Liver (tissue), 3 donors: ENCODE data around the gene APBA2.

Experiments
- EGR1 ChIP-seq, 2 donors: IDR thresholded peaks; 2 replicates each; pipeline ENCODE4 v1.6.1; 2016 to 2018; ENCODE audit warnings: antibody characterized with exemption in 2 of 2, low read depth in 2 of 2
- FOXA1 ChIP-seq: IDR thresholded peaks from 2 replicates; pipeline ENCODE4 v1.6.1; 2016; ENCODE audit warnings: antibody characterized with exemption
- GABPA ChIP-seq, 2 donors: IDR thresholded peaks in 1 of 2; conservative IDR thresholded peaks in 1 of 2; 2 replicates each; pipeline ENCODE4 v1.6.1; 2016; ENCODE audit warnings: antibody characterized with exemption in 2 of 2, mild to moderate bottlenecking in 1 of 2, moderate library complexity in 1 of 2
- HNF4G ChIP-seq: IDR thresholded peaks from 2 replicates; pipeline ENCODE4 v1.6.1; 2016; ENCODE audit warnings: antibody characterized with exemption
- MAX ChIP-seq: IDR thresholded peaks from 2 replicates; pipeline ENCODE4 v1.6.1; 2016; ENCODE audit warnings: antibody characterized with exemption
- RAD21 ChIP-seq, 2 donors: IDR thresholded peaks; 2 replicates each; pipeline ENCODE4 v1.6.1; 2016; ENCODE audit warnings: antibody characterized with exemption in 2 of 2, mild to moderate bottlenecking in 2 of 2
- SP1 ChIP-seq: IDR thresholded peaks from 2 replicates; pipeline ENCODE4 v1.6.1; 2018; ENCODE audit warnings: antibody characterized with exemption, mild to moderate bottlenecking
- TAF1 ChIP-seq: conservative IDR thresholded peaks from 2 replicates; pipeline ENCODE4 v1.6.1; 2016; ENCODE audit warnings: antibody characterized with exemption, mild to moderate bottlenecking
- YY1 ChIP-seq: IDR thresholded peaks from 2 replicates; pipeline ENCODE4 v1.6.1; 2016; ENCODE audit warnings: antibody characterized with exemption, mild to moderate bottlenecking
- TF ChIP-seq, protein P1 (sequence below): fragments of 150-350 bp; IDR thresholded peaks from 2 replicates; pipeline ENCODE4 v1.5.1; 2017; ENCODE audit warnings: improper control_type of control experiment, low read depth, low read length; ENCODE audit not compliant: missing input control
- TF ChIP-seq, protein P2 (sequence below): IDR thresholded peaks from 2 replicates; pipeline ENCODE4 v1.6.1; 2016; ENCODE audit warnings: antibody characterized with exemption, mild to moderate bottlenecking
- TF ChIP-seq, protein P3 (sequence below): IDR thresholded peaks from 2 replicates; pipeline ENCODE4 v1.6.1; 2016; ENCODE audit warnings: antibody characterized with exemption
- donor health status: healthy.
- donor health status: healthy.

DNA sequence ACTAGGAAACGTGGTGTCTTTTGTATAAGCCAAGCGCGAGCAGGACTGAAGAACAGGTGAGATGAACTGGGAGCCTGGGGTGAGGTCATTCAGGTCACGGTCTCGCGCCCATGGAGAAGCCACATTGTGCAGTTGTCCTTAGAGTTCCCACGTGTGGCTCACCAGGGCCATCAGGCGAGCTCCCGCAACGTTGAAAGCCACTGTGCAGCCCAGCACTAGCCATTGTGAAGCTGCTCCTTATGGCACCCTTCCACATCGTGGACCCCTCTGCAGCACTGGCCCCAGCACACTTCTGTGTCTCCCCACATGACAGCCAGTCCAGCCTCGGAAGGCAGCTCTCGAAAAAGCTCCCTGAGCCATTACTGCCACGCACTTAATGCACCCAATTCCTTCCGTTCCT lies 7.6 kb upstream of the APBA2 start:
- TF ChIP-seq, protein P1, sequence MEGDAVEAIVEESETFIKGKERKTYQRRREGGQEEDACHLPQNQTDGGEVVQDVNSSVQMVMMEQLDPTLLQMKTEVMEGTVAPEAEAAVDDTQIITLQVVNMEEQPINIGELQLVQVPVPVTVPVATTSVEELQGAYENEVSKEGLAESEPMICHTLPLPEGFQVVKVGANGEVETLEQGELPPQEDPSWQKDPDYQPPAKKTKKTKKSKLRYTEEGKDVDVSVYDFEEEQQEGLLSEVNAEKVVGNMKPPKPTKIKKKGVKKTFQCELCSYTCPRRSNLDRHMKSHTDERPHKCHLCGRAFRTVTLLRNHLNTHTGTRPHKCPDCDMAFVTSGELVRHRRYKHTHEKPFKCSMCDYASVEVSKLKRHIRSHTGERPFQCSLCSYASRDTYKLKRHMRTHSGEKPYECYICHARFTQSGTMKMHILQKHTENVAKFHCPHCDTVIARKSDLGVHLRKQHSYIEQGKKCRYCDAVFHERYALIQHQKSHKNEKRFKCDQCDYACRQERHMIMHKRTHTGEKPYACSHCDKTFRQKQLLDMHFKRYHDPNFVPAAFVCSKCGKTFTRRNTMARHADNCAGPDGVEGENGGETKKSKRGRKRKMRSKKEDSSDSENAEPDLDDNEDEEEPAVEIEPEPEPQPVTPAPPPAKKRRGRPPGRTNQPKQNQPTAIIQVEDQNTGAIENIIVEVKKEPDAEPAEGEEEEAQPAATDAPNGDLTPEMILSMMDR = no peak
- TF ChIP-seq MAX (no peak), GABPA (IDR thresholded peaks at IDR 0.05 in 1 of 2, conservative IDR thresholded peaks at IDR 0.05 in 1 of 2) (no peak), YY1 (no peak), EGR1 (IDR thresholded peaks at IDR 0.05; ENCODE audit: low read depth in 2 of 2) (no peak), SP1 (no peak), FOXA1 (no peak), TAF1 (no peak), RAD21 (IDR thresholded peaks at IDR 0.05) (no peak), HNF4G (no peak)
- TF ChIP-seq, protein P2, sequence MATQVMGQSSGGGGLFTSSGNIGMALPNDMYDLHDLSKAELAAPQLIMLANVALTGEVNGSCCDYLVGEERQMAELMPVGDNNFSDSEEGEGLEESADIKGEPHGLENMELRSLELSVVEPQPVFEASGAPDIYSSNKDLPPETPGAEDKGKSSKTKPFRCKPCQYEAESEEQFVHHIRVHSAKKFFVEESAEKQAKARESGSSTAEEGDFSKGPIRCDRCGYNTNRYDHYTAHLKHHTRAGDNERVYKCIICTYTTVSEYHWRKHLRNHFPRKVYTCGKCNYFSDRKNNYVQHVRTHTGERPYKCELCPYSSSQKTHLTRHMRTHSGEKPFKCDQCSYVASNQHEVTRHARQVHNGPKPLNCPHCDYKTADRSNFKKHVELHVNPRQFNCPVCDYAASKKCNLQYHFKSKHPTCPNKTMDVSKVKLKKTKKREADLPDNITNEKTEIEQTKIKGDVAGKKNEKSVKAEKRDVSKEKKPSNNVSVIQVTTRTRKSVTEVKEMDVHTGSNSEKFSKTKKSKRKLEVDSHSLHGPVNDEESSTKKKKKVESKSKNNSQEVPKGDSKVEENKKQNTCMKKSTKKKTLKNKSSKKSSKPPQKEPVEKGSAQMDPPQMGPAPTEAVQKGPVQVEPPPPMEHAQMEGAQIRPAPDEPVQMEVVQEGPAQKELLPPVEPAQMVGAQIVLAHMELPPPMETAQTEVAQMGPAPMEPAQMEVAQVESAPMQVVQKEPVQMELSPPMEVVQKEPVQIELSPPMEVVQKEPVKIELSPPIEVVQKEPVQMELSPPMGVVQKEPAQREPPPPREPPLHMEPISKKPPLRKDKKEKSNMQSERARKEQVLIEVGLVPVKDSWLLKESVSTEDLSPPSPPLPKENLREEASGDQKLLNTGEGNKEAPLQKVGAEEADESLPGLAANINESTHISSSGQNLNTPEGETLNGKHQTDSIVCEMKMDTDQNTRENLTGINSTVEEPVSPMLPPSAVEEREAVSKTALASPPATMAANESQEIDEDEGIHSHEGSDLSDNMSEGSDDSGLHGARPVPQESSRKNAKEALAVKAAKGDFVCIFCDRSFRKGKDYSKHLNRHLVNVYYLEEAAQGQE = no peak
- TF ChIP-seq, protein P3, sequence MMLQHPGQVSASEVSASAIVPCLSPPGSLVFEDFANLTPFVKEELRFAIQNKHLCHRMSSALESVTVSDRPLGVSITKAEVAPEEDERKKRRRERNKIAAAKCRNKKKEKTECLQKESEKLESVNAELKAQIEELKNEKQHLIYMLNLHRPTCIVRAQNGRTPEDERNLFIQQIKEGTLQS = no peak
